Calu3 (cell line): ENCODE data around the gene CCDC91. TPM values are rescaled to one million over a fixed set of nuclear protein-coding genes. Genes with fewer than 3 reads are reported as not detected.

ENCODE experiments used
- BruUV-seq: library from RNA; stranded (reverse); fragments of 400-500 nt; replicated peaks from 2 replicates; lab custom pipeline; 2021; lab: Mats Ljungman, UMichigan
- CTCF ChIA-PET: fragments of 300-600 bp; sonication (Branson Sonifier 250); formaldehyde crosslinking; loops from one replicate; lab custom pipeline; 2022; ENCODE audit warnings: antibody characterized with exemption; lab: Charles Lee
- DNase-seq: peaks from one replicate; pipeline ENCODE4 v3.0.0; 2022
- H3K27ac Mint-ChIP-seq: one replicate; pipeline ENCODE4 v1.8.0; 2022; ENCODE audit warnings: mixed read lengths; ENCODE audit not compliant: unreplicated experiment
- H3K27me3 Mint-ChIP-seq: one replicate; pipeline ENCODE4 v1.8.0; 2022; ENCODE audit warnings: mixed read lengths; ENCODE audit not compliant: unreplicated experiment
- H3K36me3 Mint-ChIP-seq: one replicate; pipeline ENCODE4 v1.8.0; 2022; ENCODE audit warnings: mild to moderate bottlenecking, moderate library complexity, mixed read lengths; ENCODE audit not compliant: insufficient read depth, unreplicated experiment
- H3K4me1 Mint-ChIP-seq: one replicate; pipeline ENCODE4 v1.8.0; 2022; ENCODE audit warnings: mild to moderate bottlenecking, low read depth, mixed read lengths; ENCODE audit not compliant: unreplicated experiment
- H3K4me3 Mint-ChIP-seq: one replicate; pipeline ENCODE4 v1.8.0; 2022; ENCODE audit warnings: mild to moderate bottlenecking, low read depth, moderate library complexity, mixed read lengths; ENCODE audit not compliant: unreplicated experiment
- H3K9me3 Mint-ChIP-seq: one replicate; pipeline ENCODE4 v1.8.0; 2022; ENCODE audit warnings: low read depth, mixed read lengths; ENCODE audit not compliant: unreplicated experiment
- intact Hi-C: fragments of 100-400 bp; cut with micrococcal nuclease; formaldehyde crosslinking; loops from one replicate; pipeline ENCODE4 v1.10.0; 2022; ENCODE audit not compliant: unreplicated experiment
- total RNA-seq: library from RNA; stranded (reverse); gene quantifications from 2 replicates; pipeline ENCODE4 v1.2.3, GENCODE V29; 2022
- TF ChIP-seq, protein P1 (sequence below): fragments of 200-600 bp; IDR thresholded peaks from one replicate; pipeline ENCODE4 v1.8.0; 2022; ENCODE audit warnings: antibody characterized with exemption; ENCODE audit not compliant: unreplicated experiment

CCDC91 gene
- total RNA-seq, 1 experiment from 2014 or later, result 25.6 TPM

GRCh38 chr12:28415755-28416154 lies 225.5 kb downstream of the CCDC91 start:
- no peak overlapping the region for H3K4me3 Mint-ChIP-seq
- BruUV-seq, result no TSS peak
- intact Hi-C loops, result no loop called here
- no peak for DNase-seq
- H3K4me1 Mint-ChIP-seq, result no peaks in the 10 kb centered on the region
- H3K36me3 Mint-ChIP-seq, result no peaks in the 10 kb centered on the region
- H3K27ac Mint-ChIP-seq, result no peak overlapping the region
- CTCF ChIA-PET, result interaction anchor here (0.6 kb wide), 1 partner anchor 180 kb away, joined by 4 read pairs; no protein-coding TSS in a partner anchor
- H3K27me3 Mint-ChIP-seq, result no peaks in the 10 kb centered on the region
- TF ChIP-seq, protein P1, sequence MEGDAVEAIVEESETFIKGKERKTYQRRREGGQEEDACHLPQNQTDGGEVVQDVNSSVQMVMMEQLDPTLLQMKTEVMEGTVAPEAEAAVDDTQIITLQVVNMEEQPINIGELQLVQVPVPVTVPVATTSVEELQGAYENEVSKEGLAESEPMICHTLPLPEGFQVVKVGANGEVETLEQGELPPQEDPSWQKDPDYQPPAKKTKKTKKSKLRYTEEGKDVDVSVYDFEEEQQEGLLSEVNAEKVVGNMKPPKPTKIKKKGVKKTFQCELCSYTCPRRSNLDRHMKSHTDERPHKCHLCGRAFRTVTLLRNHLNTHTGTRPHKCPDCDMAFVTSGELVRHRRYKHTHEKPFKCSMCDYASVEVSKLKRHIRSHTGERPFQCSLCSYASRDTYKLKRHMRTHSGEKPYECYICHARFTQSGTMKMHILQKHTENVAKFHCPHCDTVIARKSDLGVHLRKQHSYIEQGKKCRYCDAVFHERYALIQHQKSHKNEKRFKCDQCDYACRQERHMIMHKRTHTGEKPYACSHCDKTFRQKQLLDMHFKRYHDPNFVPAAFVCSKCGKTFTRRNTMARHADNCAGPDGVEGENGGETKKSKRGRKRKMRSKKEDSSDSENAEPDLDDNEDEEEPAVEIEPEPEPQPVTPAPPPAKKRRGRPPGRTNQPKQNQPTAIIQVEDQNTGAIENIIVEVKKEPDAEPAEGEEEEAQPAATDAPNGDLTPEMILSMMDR, result no peak
- no peaks in the 10 kb centered on the region for H3K9me3 Mint-ChIP-seq

- H3K27me3 Mint-ChIP-seq, result no peaks in the 10 kb centered on the region
- peaks cover 6% of the 10 kb centered on the region for H3K9me3 Mint-ChIP-seq
- H3K4me1 Mint-ChIP-seq, result peaks cover 24% of the 10 kb centered on the region
- no peak for DNase-seq
- TF ChIP-seq, protein P1, result no peak
- intact Hi-C loops, result loop anchor here (10.0 kb wide), 1 partner anchor 193 kb away; no protein-coding TSS in a partner anchor
- H3K36me3 Mint-ChIP-seq, result peaks cover 10% of the 10 kb centered on the region
- BruUV-seq, result no TSS peak
- no peak overlapping the region for H3K27ac Mint-ChIP-seq
- CTCF ChIA-PET, result no interaction called here
- H3K4me3 Mint-ChIP-seq, result no peak overlapping the region
Observed at GRCh38 chr12:28421374-28421773, 231.1 kb downstream of the CCDC91 start.

DNA sequence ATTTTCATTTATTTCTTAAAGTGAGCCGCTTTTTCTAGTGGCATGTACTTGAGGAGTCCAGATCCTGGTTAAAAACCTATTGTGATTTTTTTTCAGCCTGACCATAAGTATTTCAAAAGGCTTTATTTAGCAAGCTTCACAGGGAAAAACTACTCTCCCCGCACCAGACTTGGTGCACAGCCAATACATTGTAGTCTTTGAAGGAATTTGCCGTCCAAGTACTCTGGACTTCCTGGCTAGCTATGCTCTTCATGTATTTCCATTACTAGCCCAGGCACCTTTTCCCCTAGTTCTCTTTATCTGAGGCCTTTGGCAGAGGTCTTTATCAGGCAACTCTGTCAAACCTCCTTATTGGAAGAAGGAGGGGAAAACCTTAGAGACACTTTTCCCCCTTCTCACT lies 234.7 kb downstream of the CCDC91 start:
- H3K4me1 Mint-ChIP-seq, result peaks cover 34% of the 10 kb centered on the region
- intact Hi-C loops, result loop anchor here (10.0 kb wide), 1 partner anchor 190 kb away; no protein-coding TSS in a partner anchor
- BruUV-seq, result no TSS peak
- peaks cover 10% of the 10 kb centered on the region for H3K36me3 Mint-ChIP-seq
- H3K27ac Mint-ChIP-seq, result peak overlapping the region; percentile 89
- CTCF ChIA-PET, result interaction anchor here (1.7 kb wide), 1 partner anchor 145 kb away, joined by 4 read pairs; no protein-coding TSS in a partner anchor
- H3K27me3 Mint-ChIP-seq, result no peaks in the 10 kb centered on the region
- peak overlapping the region; percentile 61 for H3K4me3 Mint-ChIP-seq
- TF ChIP-seq, protein P1, result no peak
- peak; percentile 54 for DNase-seq
- peaks cover 8% of the 10 kb centered on the region for H3K9me3 Mint-ChIP-seq

DNA sequence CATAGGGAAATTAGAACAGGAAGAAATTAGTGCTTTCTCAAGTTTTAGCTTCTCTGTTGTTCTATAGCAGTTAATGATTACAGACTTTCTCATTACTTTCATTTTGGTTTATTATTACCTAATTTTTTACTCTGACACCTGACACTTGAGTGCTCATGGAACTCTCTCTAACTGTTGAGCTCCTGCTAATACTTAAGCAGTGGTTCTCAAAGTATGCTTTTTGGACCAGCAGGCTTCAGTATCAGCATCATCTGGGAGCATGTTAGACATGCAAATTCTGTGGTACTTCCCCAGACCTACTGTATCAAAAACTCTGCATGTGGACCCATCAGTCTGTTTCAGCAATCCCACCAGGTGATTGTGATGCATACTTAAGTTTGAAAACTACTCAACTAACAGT lies 235.3 kb downstream of the CCDC91 start:
- intact Hi-C loops, result loop anchor here (10.0 kb wide), 1 partner anchor 189 kb away; no protein-coding TSS in a partner anchor
- CTCF ChIA-PET, result interaction anchor here (1.7 kb wide), 1 partner anchor 144 kb away, joined by 4 read pairs; no protein-coding TSS in a partner anchor
- H3K4me3 Mint-ChIP-seq, result peak overlapping the region; percentile 61
- TF ChIP-seq, protein P1, result no peak
- peaks cover 34% of the 10 kb centered on the region for H3K4me1 Mint-ChIP-seq
- BruUV-seq, result no TSS peak
- H3K36me3 Mint-ChIP-seq, result peaks cover 10% of the 10 kb centered on the region
- DNase-seq, result peak; percentile 2
- peaks cover 8% of the 10 kb centered on the region for H3K9me3 Mint-ChIP-seq
- H3K27me3 Mint-ChIP-seq, result no peaks in the 10 kb centered on the region
- H3K27ac Mint-ChIP-seq, result peak overlapping the region; percentile 89
